PFSK-1 (cell line): ENCODE measurements around the gene SLC6A13.

ENCODE experiments used
- POLR2AphosphoS5 ChIP-seq: IDR thresholded peaks from 2 replicates; pipeline ENCODE4 v1.6.1; 2012; ENCODE audit warnings: low read depth, mild to moderate bottlenecking, control low read depth, low read length, moderate library complexity
- SIN3A ChIP-seq: IDR thresholded peaks from 2 replicates; pipeline ENCODE4 v1.6.1; 2012; ENCODE audit warnings: mild to moderate bottlenecking, low read length, moderate library complexity, borderline replicate concordance; ENCODE audit not compliant: insufficient read depth
- TAF1 ChIP-seq: IDR thresholded peaks from 2 replicates; pipeline ENCODE4 v1.6.1; 2012; ENCODE audit warnings: low read length, control low read depth, borderline replicate concordance; ENCODE audit not compliant: insufficient read depth
- TF ChIP-seq, protein P1 (sequence below), 2 experiments: IDR thresholded peaks; 2 replicates each; pipeline versions ENCODE4 v1.6.1 to v1.8.0; 2011 to 2012; ENCODE audit warnings: low read depth in 2 of 2, low read length in 2 of 2, control low read depth in 1 of 2, inconsistent platforms in 1 of 2, mild to moderate bottlenecking in 1 of 2, moderate library complexity in 1 of 2; ENCODE audit not compliant: insufficient read depth in 1 of 2

DNA sequence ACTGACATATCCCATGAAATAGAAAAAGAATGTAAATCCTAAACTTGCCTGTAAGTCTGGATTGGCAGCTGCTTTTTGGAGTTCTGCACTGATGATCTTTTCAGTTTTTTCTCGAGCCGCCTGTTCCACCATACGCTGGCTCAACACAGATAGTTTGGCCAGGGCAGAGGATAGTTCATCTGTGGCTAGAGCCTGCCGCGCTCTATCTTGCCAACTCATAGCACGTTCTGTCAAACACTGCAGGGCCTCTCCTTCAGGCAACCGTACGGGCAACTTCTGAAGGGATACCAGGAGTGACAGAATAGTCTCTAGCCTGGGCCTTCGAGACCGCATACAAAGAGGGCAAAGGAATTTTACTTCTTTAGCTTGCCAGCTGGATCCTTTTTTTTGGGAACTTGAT lies 44.8 kb upstream of the SLC6A13 start:
- no peak for TF ChIP-seq TAF1
- TF ChIP-seq POLR2AphosphoS5, result no peak
- TF ChIP-seq, protein P1, sequence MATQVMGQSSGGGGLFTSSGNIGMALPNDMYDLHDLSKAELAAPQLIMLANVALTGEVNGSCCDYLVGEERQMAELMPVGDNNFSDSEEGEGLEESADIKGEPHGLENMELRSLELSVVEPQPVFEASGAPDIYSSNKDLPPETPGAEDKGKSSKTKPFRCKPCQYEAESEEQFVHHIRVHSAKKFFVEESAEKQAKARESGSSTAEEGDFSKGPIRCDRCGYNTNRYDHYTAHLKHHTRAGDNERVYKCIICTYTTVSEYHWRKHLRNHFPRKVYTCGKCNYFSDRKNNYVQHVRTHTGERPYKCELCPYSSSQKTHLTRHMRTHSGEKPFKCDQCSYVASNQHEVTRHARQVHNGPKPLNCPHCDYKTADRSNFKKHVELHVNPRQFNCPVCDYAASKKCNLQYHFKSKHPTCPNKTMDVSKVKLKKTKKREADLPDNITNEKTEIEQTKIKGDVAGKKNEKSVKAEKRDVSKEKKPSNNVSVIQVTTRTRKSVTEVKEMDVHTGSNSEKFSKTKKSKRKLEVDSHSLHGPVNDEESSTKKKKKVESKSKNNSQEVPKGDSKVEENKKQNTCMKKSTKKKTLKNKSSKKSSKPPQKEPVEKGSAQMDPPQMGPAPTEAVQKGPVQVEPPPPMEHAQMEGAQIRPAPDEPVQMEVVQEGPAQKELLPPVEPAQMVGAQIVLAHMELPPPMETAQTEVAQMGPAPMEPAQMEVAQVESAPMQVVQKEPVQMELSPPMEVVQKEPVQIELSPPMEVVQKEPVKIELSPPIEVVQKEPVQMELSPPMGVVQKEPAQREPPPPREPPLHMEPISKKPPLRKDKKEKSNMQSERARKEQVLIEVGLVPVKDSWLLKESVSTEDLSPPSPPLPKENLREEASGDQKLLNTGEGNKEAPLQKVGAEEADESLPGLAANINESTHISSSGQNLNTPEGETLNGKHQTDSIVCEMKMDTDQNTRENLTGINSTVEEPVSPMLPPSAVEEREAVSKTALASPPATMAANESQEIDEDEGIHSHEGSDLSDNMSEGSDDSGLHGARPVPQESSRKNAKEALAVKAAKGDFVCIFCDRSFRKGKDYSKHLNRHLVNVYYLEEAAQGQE (IDR thresholded peaks at IDR 0.05; ENCODE audit: insufficient read depth in 1 of 2, low read depth in 2 of 2, low read length in 2 of 2), result no peak
- no peak for TF ChIP-seq SIN3A
